AG04450 (cell line): ENCODE data around the gene NDUFS3. TPM values are rescaled to one million over a fixed set of nuclear protein-coding genes. Genes with fewer than 3 reads are reported as not detected.
"Not testable (repeated sequence)": the region's sequence is repeated elsewhere in the genome, so short reads cannot be mapped to it uniquely, and the experiment has no call there.

ENCODE experiments used
- CTCF ChIA-PET: fragments of 300-600, 350-600 bp; formaldehyde crosslinking; extraction: SDS; loops from one replicate; lab custom pipeline; 2022; ENCODE audit warnings: antibody characterized with exemption, inconsistent platforms; lab: Charles Lee
- POLR2A ChIA-PET: fragments of 350-600 bp; formaldehyde crosslinking; extraction: SDS; loops from one replicate; lab custom pipeline; 2021; ENCODE audit warnings: antibody characterized with exemption, inconsistent platforms; lab: Yijun Ruan, JAX
- DNase-seq: peaks from one replicate; pipeline ENCODE4 v3.0.0-alpha.2; 2011; ENCODE audit warnings: low read depth, low spot score
- H3K27ac ChIP-seq: one replicate; pipeline ENCODE4 v1.5.1; 2012; ENCODE audit warnings: low read depth, low read length, control low read depth
- H3K27me3 ChIP-seq: one replicate; pipeline ENCODE4 v1.6.0; 2012; ENCODE audit warnings: low read length; ENCODE audit not compliant: control insufficient read depth, insufficient read depth
- H3K4me3 ChIP-seq: 2 replicates; pipeline ENCODE4 v1.5.1; 2011; ENCODE audit warnings: mild to moderate bottlenecking, low read depth, low read length, control low read depth
- H3K9me3 ChIP-seq: 2 replicates; pipeline ENCODE4 v1.5.1; 2012; ENCODE audit warnings: low read length; ENCODE audit not compliant: control insufficient read depth, insufficient read depth
- CTCF ChIP-seq: IDR thresholded peaks from 2 replicates; pipeline ENCODE4 v1.5.1; 2011; ENCODE audit warnings: low read depth, low read length, control low read depth, inconsistent platforms
- polyA minus RNA-seq: library from RNA; depleted of rRNA, polyadenylated mRNA; stranded (reverse); fragments of >200 nt; gene quantifications from 2 replicates; pipeline ENCODE4 v1.2.3, GENCODE V29; 2011; rRNA and poly(A)+ RNA removed
- polyA plus RNA-seq: library from polyadenylated mRNA; depleted of rRNA; stranded (reverse); fragments of >200 nt; gene quantifications from 2 replicates; pipeline ENCODE4 v1.2.3, GENCODE V29; 2011; rRNA removed

The NDUFS3 gene
- 103 and 106 TPM in 2 replicates for polyA plus RNA-seq
- polyA minus RNA-seq: 47.1 and 49.9 TPM in 2 replicates

GRCh38 chr11:47578524-47579494, at the start of gene NDUFS3, which contains the start of gene KBTBD4:
Gene NDUFS3, plus strand, starts transcription at chr11:47579074. Its CDS starts 18 bp downstream, at chr11:47579092.
Gene KBTBD4, minus strand, starts transcription at chr11:47578970. Its CDS starts 19 bp downstream, at chr11:47578951.
- DNase-seq: peak; percentile 73
- TF ChIP-seq CTCF: no peak
- ChIA-PET CTCF (interaction anchor here (1.3 to 2.6 kb wide), 2 partner anchors 25 to 38 kb away, joined by 6 read pairs; no protein-coding TSS in a partner anchor), POLR2A (interaction anchor here (0.5 to 1.4 kb wide), 7 partner anchors 9 to 615 kb away, joined by 3 to 14 read pairs (median 5); no protein-coding TSS in a partner anchor)
- no peaks in the 10 kb centered on the region for H3K27me3 ChIP-seq
- H3K4me3 ChIP-seq: peak within 1 kb of the TSS; percentile 95
- H3K27ac ChIP-seq: peak within 1 kb of the TSS; percentile 33
- H3K9me3 ChIP-seq: no peaks in the 10 kb centered on the region

GRCh38 chr11:47529951-47530350, 48.9 kb upstream of the NDUFS3 start:
- POLR2A ChIA-PET: interaction anchor here (0.6 kb wide), 1 partner anchor 118 kb away, joined by 3 read pairs; no protein-coding TSS in a partner anchor
- DNase-seq: no peak

GRCh38 chr11:47530721-47531120, 48.2 kb upstream of the NDUFS3 start:
- POLR2A ChIA-PET: interaction anchor here (0.7 kb wide), 1 partner anchor 9 kb away, joined by 3 read pairs; no protein-coding TSS in a partner anchor
- H3K9me3 ChIP-seq, DNase-seq, H3K27ac ChIP-seq, CTCF ChIA-PET, H3K27me3 ChIP-seq, H3K4me3 ChIP-seq: not testable (repeated sequence)

More at GRCh38 chr11:47529951-47530350, 48.9 kb upstream of the NDUFS3 start:
- Histone ChIP-seq H3K4me3 (no peak overlapping the region), H3K27me3 (no peaks in the 10 kb centered on the region), H3K9me3 (no peaks in the 10 kb centered on the region), H3K27ac (no peak overlapping the region)
- no peak for TF ChIP-seq CTCF
- CTCF ChIA-PET: no interaction called here

GRCh38 chr11:47531666-47532065, 47.2 kb upstream of the NDUFS3 start:
- CTCF ChIA-PET: interaction anchor here (1.3 to 3.8 kb wide), 2 partner anchors 20 to 22 kb away, joined by 4 to 33 read pairs; partner anchors contain the start of gene CELF1
- no peak for TF ChIP-seq CTCF
- no peaks in the 10 kb centered on the region for H3K27me3 ChIP-seq
- H3K9me3 ChIP-seq: no peaks in the 10 kb centered on the region
- no peak overlapping the region for H3K27ac ChIP-seq
- POLR2A ChIA-PET: interaction anchor here (0.6 to 0.7 kb wide), 2 partner anchors 51 to 452 kb away, joined by 3 read pairs; no protein-coding TSS in a partner anchor
- DNase-seq: no peak
- H3K4me3 ChIP-seq: no peak overlapping the region

GRCh38 chr11:47532597-47533213, 46.2 kb upstream of the NDUFS3 start:
- Histone ChIP-seq H3K27me3 (no peaks in the 10 kb centered on the region), H3K27ac (no peak overlapping the region), H3K9me3 (no peaks in the 10 kb centered on the region), H3K4me3 (no peak overlapping the region)
- CTCF ChIA-PET: interaction anchor here (0.6 to 3.8 kb wide), 4 partner anchors 21 to 78 kb away, joined by 3 to 33 read pairs (median 4); partner anchors contain the start of gene CELF1
- DNase-seq: no peak
- POLR2A ChIA-PET: interaction anchor here (1.7 kb wide), 1 partner anchor 19 kb away, joined by 19 read pairs; no protein-coding TSS in a partner anchor
- TF ChIP-seq CTCF: no peak
